GM21528 (cell line): ENCODE data around the gene PHLPP1.

ENCODE experiments used
- ATAC-seq: cut with Tn5 transposase; IDR thresholded peaks from one replicate; pipeline ENCODE4 v1.9.1; 2021; ENCODE audit warnings: mild to moderate bottlenecking, moderate library complexity; ENCODE audit not compliant: unreplicated experiment, low FRiP score

The PHLPP1 gene

DNA sequence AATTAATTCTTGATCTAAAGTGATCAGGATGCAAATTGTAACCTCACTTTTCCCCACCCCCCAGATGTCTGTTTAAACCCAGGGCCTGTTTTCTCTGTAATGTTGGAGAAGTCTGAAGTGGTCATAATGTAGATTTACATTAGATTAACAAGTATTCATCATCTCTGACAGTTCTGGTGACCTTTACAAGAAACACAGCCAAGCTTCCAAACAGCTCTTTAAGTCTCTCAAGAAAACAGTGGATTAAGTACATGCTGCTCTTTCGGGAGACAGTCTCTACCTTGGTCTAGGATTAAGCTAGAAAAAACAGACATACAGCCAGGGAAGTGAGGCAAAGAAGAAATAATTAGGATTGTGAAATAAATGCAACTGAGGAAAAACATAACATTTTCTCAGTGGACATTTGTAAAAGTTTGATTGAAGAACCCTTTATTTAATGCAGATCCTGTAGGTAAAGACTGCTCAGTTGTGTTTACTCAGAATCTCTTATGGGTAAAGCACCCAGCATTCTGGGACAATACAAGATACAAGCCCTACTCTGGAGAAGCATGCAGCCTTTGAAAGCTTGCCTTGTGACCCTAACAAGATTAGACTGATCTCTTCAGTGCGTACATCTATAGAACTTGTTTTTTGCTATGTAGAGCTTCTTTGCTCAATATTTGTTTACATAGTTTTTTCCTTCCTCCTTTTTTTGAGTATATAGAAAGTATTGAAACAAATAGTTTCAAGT, 203.9 kb downstream of the PHLPP1 start:
- no peak for ATAC-seq

DNA sequence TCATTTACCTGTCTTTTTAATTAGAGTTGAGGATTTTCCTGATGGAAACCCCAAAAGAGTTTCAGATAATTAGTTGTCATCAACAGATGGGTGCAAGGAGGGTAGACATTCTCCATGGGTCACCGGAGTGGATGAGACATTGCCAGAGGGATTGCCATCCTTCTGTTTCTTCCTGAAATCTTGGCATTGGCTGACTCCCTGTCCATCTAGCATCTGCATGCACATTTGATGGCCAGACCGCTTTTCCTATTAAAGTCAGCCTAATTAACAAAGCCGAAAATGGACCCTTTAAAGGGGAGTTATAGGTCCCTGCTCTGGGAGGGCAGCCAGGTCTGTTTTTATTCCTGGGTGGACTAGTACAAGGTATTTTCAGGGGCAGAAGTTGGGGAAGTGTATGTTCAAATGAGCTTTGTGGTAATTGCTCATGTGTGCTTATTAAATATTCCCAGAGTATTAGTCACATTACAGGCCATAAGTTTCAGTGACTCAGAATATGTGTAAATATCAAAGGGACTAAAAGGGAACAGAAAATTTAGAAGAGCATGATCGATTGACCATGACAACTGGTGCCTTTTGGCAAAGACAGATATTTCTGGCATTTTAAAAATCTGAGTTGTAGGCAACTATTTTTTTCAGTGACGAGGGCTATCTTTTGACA, 209.8 kb downstream of the PHLPP1 start:
- ATAC-seq = no peak

DNA sequence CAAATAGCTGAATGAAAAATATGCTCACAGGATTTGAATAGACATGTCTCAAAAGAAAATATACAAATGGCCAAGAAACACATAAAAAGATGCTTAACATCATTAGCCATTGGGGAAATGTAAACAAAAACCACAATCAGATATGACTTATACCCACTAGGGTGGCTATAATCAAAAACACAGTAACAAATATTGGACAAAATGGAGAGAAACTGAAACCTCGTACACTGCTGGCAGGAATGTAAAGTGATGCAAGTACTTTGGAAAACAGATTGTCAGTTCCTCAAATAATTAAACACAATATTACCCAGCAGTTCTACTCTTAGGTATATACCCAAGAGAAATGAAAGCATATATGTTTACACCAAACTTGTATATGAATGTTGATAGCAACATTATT, 213.0 kb downstream of the PHLPP1 start:
- ATAC-seq = no peak

DNA sequence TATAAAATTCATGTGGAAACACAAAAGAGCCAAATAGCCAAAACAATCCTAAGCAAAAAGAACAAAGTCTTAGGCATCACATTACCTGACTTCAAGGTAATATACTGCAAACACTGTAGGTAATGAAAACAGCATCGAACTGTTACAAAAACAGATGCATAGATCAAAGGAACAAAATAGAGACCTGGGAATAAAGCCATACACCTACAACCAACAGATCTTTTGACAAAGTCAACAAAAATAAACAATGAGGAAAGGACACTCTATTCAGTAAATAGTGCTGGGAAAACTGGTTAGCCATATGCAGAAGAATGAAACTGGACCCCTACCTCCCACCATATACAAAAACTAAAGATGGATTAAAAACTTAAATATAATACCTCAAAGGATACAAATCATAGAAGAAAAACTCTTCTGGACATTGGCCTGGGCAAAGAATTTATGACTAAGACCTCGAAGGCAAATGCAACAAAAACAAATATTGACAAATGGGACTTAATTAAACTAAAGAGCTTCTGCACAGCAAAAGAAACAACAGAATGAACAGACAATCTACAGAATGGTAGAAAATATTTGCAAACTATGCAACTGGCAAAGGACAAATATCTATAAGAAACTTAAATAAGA, 218.0 kb downstream of the PHLPP1 start:
- no peak for ATAC-seq

GRCh38 chr18:62935994-62936393, 220.7 kb downstream of the PHLPP1 start:
- ATAC-seq = no peak

DNA sequence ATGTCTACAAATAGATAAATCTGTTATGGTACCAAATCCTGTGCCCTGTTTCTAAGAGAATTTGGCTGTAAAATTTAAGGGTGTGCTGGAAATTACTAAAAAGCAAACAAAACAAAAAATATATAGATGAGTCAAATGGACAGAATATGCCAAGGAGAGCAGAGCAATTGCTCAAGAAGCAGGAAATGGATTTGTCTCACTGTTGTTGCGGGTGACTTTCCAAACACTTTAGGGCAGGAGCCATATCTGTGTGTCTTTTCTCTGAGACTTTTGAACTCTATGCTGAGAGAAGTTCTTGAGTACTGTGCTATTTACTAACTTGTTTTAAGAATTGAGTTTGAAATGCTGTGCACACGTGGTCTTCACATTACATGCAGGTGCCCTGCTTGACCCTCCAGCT, 221.7 kb downstream of the PHLPP1 start:
- no peak for ATAC-seq

DNA sequence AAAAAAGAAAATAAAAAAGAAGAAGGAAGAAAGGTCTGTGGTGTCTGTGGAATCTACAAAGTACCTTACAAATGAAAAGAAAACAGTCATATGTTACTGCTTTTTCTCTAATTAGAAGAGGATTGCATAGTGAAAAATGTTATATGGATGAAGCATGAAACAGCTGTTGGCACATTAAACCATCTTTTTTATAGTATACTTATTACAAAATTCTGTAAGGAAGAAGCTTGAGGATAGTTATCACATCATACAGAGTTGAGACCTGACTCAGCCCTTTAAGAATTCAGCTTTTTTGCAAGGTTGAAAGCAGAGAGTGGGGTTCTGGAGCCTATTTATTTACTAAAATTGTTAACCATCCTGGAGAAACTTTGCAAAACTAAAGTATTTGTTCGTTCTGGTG, 222.7 kb downstream of the PHLPP1 start:
- ATAC-seq = no peak

- ATAC-seq = peak; percentile 70
These were observed 223.1 kb downstream of the PHLPP1 start for GRCh38 chr18:62938487-62938886.

- ATAC-seq = no peak
These were observed 224.1 kb downstream of the PHLPP1 start for GRCh38 chr18:62939433-62939832.

DNA sequence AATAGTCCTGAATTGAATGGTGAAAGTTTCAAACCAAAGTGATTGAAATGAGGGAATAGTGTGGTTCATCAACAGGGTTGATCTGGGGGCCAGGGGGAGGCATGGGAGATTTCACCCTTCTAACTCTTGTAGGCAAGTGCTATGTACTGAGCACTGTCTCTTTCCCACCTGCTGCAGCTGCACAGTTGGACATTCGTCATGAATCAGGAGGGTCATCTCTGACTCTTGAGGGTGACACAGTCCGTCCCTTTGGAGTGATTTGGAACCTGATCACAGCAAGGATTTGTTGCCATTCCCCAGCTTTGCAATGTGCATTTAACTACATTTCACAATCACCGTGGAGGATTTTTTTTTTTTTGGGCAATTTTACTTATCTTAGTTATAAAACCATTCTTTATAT, 224.6 kb downstream of the PHLPP1 start:
- ATAC-seq = no peak

- ATAC-seq = no peak
These were observed 227.2 kb downstream of the PHLPP1 start for GRCh38 chr18:62942578-62942977.

GRCh38 chr18:62944454-62944853, 229.1 kb downstream of the PHLPP1 start:
- no peak for ATAC-seq

GRCh38 chr18:62948788-62949187, 233.4 kb downstream of the PHLPP1 start:
- ATAC-seq = no peak

- no peak for ATAC-seq
These were observed 234.9 kb downstream of the PHLPP1 start for GRCh38 chr18:62950246-62950645.

DNA sequence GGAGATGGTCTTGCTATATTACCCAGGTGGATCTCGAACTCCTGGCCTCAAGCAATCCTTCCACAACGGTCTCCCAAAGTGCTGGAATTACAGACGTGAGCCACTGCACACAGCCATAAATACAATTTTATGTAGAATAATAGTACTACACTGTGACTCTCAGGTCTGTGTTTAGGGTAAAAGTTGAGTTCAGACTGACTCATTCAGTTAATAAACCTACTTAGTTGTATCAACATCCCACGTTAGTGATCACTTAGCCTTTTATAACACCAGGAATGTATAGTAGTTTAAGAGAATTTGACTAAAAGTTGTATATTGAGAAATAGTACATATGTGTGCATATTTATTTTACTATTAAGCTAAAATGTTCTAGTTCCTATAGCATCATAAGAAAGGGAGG, 237.5 kb downstream of the PHLPP1 start:
- no peak for ATAC-seq

DNA sequence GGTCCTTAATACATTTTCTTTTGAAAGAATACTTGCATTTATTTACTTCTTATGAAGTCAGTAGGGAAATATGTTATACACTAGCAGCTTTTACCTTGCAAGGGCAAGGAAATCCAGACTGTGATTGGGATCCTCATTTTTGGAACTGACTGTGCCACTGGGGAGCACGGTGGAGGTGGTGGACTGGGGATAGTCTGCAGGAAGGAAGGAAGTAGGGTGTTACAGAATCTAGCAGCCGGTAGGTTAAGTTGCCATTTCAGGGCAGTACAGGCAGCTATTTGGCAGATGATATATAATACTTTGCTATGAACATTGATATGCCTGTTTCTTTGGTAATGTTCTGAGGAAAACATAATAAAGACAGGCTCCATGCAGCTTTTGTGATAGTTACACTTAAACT, 238.3 kb downstream of the PHLPP1 start:
- ATAC-seq = no peak

GRCh38 chr18:62954366-62954765, 239.0 kb downstream of the PHLPP1 start:
- ATAC-seq = no peak

- ATAC-seq = no peak
These were observed 242.6 kb downstream of the PHLPP1 start for GRCh38 chr18:62957885-62958472.

DNA sequence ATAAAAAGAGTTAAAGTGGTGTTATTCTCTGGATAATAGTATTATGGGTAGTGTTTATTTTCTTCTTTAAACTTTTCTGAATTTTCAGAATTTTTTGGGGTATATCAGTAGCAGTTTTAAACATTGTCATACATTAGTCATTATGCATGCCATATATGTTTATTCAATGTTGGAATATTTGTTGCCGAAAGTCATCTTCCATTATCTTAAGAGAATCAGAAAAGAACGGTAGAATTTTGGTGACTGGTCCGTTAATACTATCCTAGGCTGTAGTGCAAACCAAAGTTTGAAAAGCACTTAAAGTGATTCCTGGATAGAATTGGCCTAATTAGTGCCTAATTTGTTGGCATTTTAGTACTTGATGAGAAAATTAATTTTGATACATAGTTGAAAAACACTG, 244.1 kb downstream of the PHLPP1 start:
- no peak for ATAC-seq

GRCh38 chr18:62963507-62963906, 248.2 kb downstream of the PHLPP1 start:
- no peak for ATAC-seq

- ATAC-seq = no peak
These were observed 249.1 kb downstream of the PHLPP1 start for GRCh38 chr18:62964432-62964831.
